HG03378 (cell line): ENCODE results near the gene FAS.
"Not testable (repeated sequence)": the region's sequence is repeated elsewhere in the genome, so short reads cannot be mapped to it uniquely, and the experiment has no call there.

ENCODE experiments used
- ATAC-seq: cut with Tn5 transposase; IDR thresholded peaks from one replicate; pipeline ENCODE4 v1.9.1; 2021; ENCODE audit warnings: mild to moderate bottlenecking, moderate library complexity; ENCODE audit not compliant: unreplicated experiment

FAS gene

GRCh38 chr10:88991899-88992320 lies 1.3 kb downstream of the FAS start:
- ATAC-seq: no peak

- no peak for ATAC-seq
Observed at GRCh38 chr10:88992921-88993524, 2.4 kb downstream of the FAS start.

- no peak for ATAC-seq
Observed at GRCh38 chr10:88994019-88994418, 3.4 kb downstream of the FAS start.

GRCh38 chr10:88995156-88995876 lies 4.7 kb downstream of the FAS start:
- no peak for ATAC-seq

- peak; percentile 57 for ATAC-seq
Observed at GRCh38 chr10:88996927-88997326, 6.3 kb downstream of the FAS start.

- ATAC-seq: no peak
Observed at GRCh38 chr10:88999625-89000024, 9.0 kb downstream of the FAS start.

GRCh38 chr10:89001024-89001728 lies 10.6 kb downstream of the FAS start:
- ATAC-seq: peak; percentile 33

- ATAC-seq: no peak
Observed at GRCh38 chr10:89001729-89002072, 11.1 kb downstream of the FAS start.

GRCh38 chr10:89002226-89002978 lies 11.8 kb downstream of the FAS start:
- ATAC-seq: no peak

GRCh38 chr10:89003344-89003743 lies 12.7 kb downstream of the FAS start:
- no peak for ATAC-seq

- ATAC-seq: no peak
Observed at GRCh38 chr10:89007129-89007893, 16.7 kb downstream of the FAS start.

- not testable (repeated sequence) for ATAC-seq
Observed at GRCh38 chr10:89018700-89019346, 28.2 kb downstream of the FAS start.

GRCh38 chr10:89019569-89020327 lies 29.1 kb downstream of the FAS start:
- no peak for ATAC-seq

- not testable (repeated sequence) for ATAC-seq
Observed at GRCh38 chr10:89021526-89021925, 30.9 kb downstream of the FAS start.

- no peak for ATAC-seq
Observed at GRCh38 chr10:89022734-89023133, 32.1 kb downstream of the FAS start.

GRCh38 chr10:89025453-89025852 lies 34.9 kb downstream of the FAS start:
- ATAC-seq: no peak

- ATAC-seq: no peak
Observed at GRCh38 chr10:89029181-89029580, 38.6 kb downstream of the FAS start.

- peak; percentile 40 for ATAC-seq
Observed at GRCh38 chr10:89029785-89030437, 39.3 kb downstream of the FAS start.

GRCh38 chr10:89030791-89031190 lies 40.2 kb downstream of the FAS start:
- ATAC-seq: no peak
